A549 (cell line): ENCODE results near the gene ZNF511. TPM values are rescaled to one million over a fixed set of nuclear protein-coding genes. Genes with fewer than 3 reads are reported as not detected.

Source experiments
- ATAC-seq, 2 experiments: fragments of 200-7000 bp in 1 of 2; fragments of >200 bp in 1 of 2; cut with Nextera tagmentation in 1 of 2; cut with Tn5 transposase in 1 of 2; 3 replicates each; pipeline versions ENCODE4 v1.8.0 to v1.9.1; 2018 to 2020; ENCODE audit warnings: mild to moderate bottlenecking in 1 of 2, moderate library complexity in 1 of 2
- CTCF ChIA-PET: fragments of 300-600 bp; sonication (Branson Sonifier 250); formaldehyde crosslinking; extraction: SDS; loops from one replicate; lab custom pipeline; 2021; ENCODE audit warnings: antibody characterized with exemption, inconsistent platforms; lab: Yijun Ruan, JAX
- POLR2A ChIA-PET: fragments of 350-600 bp; formaldehyde crosslinking; extraction: SDS; loops from one replicate; lab custom pipeline; 2021; ENCODE audit warnings: antibody characterized with exemption, inconsistent platforms; lab: Yijun Ruan, JAX
- DNase-seq, 2 experiments: peaks; one replicate each; pipeline versions ENCODE4 v3.0.0 to v3.0.0-alpha.2; 2011 to 2016; ENCODE audit warnings: low read depth in 1 of 2, low spot score in 1 of 2
- FAIRE-seq: peaks from 2 replicates; lab custom pipeline; 2011; peaks lifted over from hg19 to GRCh38; lab: Jason Lieb, UNC
- H3K27ac ChIP-seq, 2 experiments: fragments of >200 bp; sonication (Bioruptor Twin); formaldehyde crosslinking; 3 replicates each; pipeline ENCODE4 v1.5.1; 2016 to 2017
- H3K4me1 ChIP-seq: fragments of >200 bp; sonication (Bioruptor Twin); formaldehyde crosslinking; 3 replicates; pipeline ENCODE4 v1.6.1; 2016
- H3K4me2 ChIP-seq: fragments of >200 bp; sonication (Bioruptor Twin); formaldehyde crosslinking; 3 replicates; pipeline ENCODE4 v1.6.1; 2016
- H3K4me3 ChIP-seq: fragments of >200 bp; sonication (Bioruptor Twin); formaldehyde crosslinking; 3 replicates; pipeline ENCODE4 v1.5.1; 2016
- H3K9me3 ChIP-seq: fragments of >200 bp; sonication (Bioruptor Twin); formaldehyde crosslinking; 3 replicates; pipeline ENCODE4 v1.6.1; 2016
- CHD4 ChIP-seq: fragments of 200-600 bp; sonication (generic); IDR thresholded peaks from 2 replicates; pipeline ENCODE4 v1.6.1; 2016; ENCODE audit warnings: antibody characterized with exemption, mild to moderate bottlenecking, borderline replicate concordance
- EP300 ChIP-seq, 2 experiments: fragments of >200 bp; sonication (Bioruptor Twin); formaldehyde crosslinking; IDR thresholded peaks; 2 replicates in 1 of 2; 3 replicates in 1 of 2; pipeline ENCODE4 v1.6.1; 2016 to 2017
- GATA3 ChIP-seq: IDR thresholded peaks from 2 replicates; pipeline ENCODE4 v1.6.1; 2012; ENCODE audit warnings: borderline replicate concordance
- HMGXB4 ChIP-seq: fragments of 250-450 bp; sonication (Bioruptor Pico); IDR thresholded peaks from 2 replicates; pipeline ENCODE4 v1.5.0; 2021; ENCODE audit warnings: mild to moderate bottlenecking, moderate library complexity, borderline replicate concordance
- HOXB13 ChIP-seq: fragments of 250-450 bp; sonication (Bioruptor Pico); IDR thresholded peaks from 2 replicates; pipeline ENCODE4 v1.5.0; 2020; ENCODE audit warnings: low read depth, mild to moderate bottlenecking, moderate library complexity
- JUN ChIP-seq, 2 experiments: fragments of >200 bp; sonication (Bioruptor Twin); formaldehyde crosslinking; IDR thresholded peaks; 2 replicates in 1 of 2; 3 replicates in 1 of 2; pipeline ENCODE4 v1.6.1; 2016 to 2017
- MAZ ChIP-seq: fragments of 150-350 bp; IDR thresholded peaks from 2 replicates; pipeline ENCODE4 v1.6.1; 2014; ENCODE audit warnings: antibody characterized with exemption, low read depth, low read length, borderline replicate concordance
- MYC ChIP-seq: IDR thresholded peaks from 2 replicates; pipeline ENCODE4 v1.6.1; 2012; ENCODE audit warnings: mild to moderate bottlenecking, inconsistent platforms, low read length, improper control_type of control experiment, borderline replicate concordance
- PHF8 ChIP-seq: fragments of 200-600 bp; sonication (generic); IDR thresholded peaks from 2 replicates; pipeline ENCODE4 v1.6.1; 2016; ENCODE audit warnings: low read depth, mild to moderate bottlenecking, antibody characterized with exemption, moderate library complexity, borderline replicate concordance
- ZFP36 ChIP-seq: fragments of 450-650 bp; IDR thresholded peaks from 2 replicates; pipeline ENCODE4 v1.6.1; 2014; ENCODE audit warnings: borderline replicate concordance; ENCODE audit not compliant: partially characterized antibody
- WGBS: methylation state at CpG from one replicate; pipeline ENCODE4 v1.1.6; 2017; ENCODE audit errors: missing lambda C conversion rate; 5-methylcytosine and 5-hydroxymethylcytosine counted together
- polyA plus RNA-seq, 4 experiments: library from polyadenylated mRNA; depleted of rRNA in 3 of 4; stranded (reverse); fragments of >200 nt; fragmentation: RNase III in 1 of 4; extraction: RNeasy Plus Mini Kit Qiagen cat#74134 plus additional on column Dnase treatment in 1 of 4; gene quantifications; 2 replicates in 3 of 4; 3 replicates in 1 of 4; pipeline ENCODE4 v1.2.3, GENCODE V29; 2011 to 2017
- TF ChIP-seq, protein P1 (sequence below): fragments of >200 bp; sonication (Bioruptor Twin); formaldehyde crosslinking; IDR thresholded peaks from 3 replicates; pipeline ENCODE4 v1.5.1; 2016

Gene ZNF511
- polyA plus RNA-seq, 2 of the 4 experiments (the other 2 are of a cell fraction) = 40.2 to 43.6 TPM

GRCh38 chr10:133276435-133277201 lies 32.1 kb upstream of the ZNF511 start, which contains the start of gene ADAM8:
Gene ADAM8, minus strand, starts transcription at chr10:133276868. Its CDS starts 51 bp downstream, at chr10:133276817.
- Histone ChIP-seq H3K4me2 (no peak within 1 kb of the TSS), H3K27ac (no peak within 1 kb of the TSS), H3K4me3 (no peak within 1 kb of the TSS), H3K9me3 (no peaks in the 10 kb centered on the region), H3K4me1 (peaks cover 4% of the 10 kb centered on the region; the same call in 1 of the 3 replicates)
- FAIRE-seq (no peak), ATAC-seq (no peak), DNase-seq (no peak)
- WGBS = 87% methylated on average over 30 of the region's 63 CpGs
- ChIA-PET POLR2A (no interaction called here), CTCF (interaction anchor here (0.7 to 4.3 kb wide), 5 partner anchors 9 to 474 kb away, joined by 3 to 21 read pairs (median 4); no protein-coding TSS in a partner anchor)
- TF ChIP-seq MAZ = no peak
- TF ChIP-seq JUN (IDR thresholded peaks at IDR 0.05) = no peak
- TF ChIP-seq, protein P1, sequence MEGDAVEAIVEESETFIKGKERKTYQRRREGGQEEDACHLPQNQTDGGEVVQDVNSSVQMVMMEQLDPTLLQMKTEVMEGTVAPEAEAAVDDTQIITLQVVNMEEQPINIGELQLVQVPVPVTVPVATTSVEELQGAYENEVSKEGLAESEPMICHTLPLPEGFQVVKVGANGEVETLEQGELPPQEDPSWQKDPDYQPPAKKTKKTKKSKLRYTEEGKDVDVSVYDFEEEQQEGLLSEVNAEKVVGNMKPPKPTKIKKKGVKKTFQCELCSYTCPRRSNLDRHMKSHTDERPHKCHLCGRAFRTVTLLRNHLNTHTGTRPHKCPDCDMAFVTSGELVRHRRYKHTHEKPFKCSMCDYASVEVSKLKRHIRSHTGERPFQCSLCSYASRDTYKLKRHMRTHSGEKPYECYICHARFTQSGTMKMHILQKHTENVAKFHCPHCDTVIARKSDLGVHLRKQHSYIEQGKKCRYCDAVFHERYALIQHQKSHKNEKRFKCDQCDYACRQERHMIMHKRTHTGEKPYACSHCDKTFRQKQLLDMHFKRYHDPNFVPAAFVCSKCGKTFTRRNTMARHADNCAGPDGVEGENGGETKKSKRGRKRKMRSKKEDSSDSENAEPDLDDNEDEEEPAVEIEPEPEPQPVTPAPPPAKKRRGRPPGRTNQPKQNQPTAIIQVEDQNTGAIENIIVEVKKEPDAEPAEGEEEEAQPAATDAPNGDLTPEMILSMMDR = no peak
- no peak for TF ChIP-seq HMGXB4 (CRISPR knock-in tag)

DNA sequence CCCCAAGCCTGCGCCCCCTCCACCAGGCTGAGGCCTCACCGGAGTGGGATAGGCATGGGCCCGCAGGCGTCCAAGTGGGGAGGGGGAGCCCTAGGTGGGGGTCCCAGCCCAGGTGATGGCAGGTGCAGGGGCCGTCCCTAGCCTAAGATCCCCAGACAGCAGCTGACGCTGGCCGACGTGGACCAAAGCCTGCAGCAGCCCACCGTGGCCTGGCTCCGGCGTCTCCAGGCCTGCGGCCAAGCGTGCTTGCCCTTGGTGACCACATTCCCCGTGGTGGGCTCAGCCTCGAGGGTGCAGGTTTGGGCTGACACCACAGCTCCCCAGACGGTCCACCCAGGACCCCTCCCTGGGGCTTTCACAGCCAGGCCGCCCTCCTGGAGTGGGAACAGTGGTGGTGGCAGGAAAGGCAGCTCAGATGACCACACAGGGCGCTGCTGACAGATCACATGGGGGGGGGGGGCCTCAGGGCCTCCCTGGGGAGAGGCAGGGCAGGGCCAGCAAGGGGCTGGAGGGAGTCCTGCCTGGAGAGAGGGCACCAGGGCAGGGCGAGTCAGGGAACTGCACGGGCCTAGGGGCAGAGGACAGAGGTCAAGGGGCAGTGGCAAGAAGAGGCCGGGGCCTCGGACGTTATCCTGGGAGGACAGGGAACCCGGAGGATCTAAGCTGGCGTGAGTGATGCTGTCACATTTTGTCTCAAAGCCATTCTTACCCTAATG lies 31.3 kb upstream of the ZNF511 start:
- FAIRE-seq = no peak
- ChIA-PET POLR2A (no interaction called here), CTCF (interaction anchor here (0.7 to 4.3 kb wide), 5 partner anchors 14 to 475 kb away, joined by 3 to 21 read pairs (median 4); no protein-coding TSS in a partner anchor)
- no peak overlapping the region for H3K27ac ChIP-seq
- no peak for ATAC-seq
- no peak overlapping the region for H3K4me3 ChIP-seq
- 80% methylated on average over 11 of the region's 25 CpGs for WGBS
- no peak for DNase-seq
- H3K9me3 ChIP-seq = no peaks in the 10 kb centered on the region
- H3K4me2 ChIP-seq = no peak overlapping the region
- H3K4me1 ChIP-seq = peaks cover 4% of the 10 kb centered on the region; the same call in 1 of the 3 replicates
- no peak for TF ChIP-seq CHD4
- no peak for TF ChIP-seq GATA3
- TF ChIP-seq ZFP36 = no peak
- no peak for TF ChIP-seq PHF8

DNA sequence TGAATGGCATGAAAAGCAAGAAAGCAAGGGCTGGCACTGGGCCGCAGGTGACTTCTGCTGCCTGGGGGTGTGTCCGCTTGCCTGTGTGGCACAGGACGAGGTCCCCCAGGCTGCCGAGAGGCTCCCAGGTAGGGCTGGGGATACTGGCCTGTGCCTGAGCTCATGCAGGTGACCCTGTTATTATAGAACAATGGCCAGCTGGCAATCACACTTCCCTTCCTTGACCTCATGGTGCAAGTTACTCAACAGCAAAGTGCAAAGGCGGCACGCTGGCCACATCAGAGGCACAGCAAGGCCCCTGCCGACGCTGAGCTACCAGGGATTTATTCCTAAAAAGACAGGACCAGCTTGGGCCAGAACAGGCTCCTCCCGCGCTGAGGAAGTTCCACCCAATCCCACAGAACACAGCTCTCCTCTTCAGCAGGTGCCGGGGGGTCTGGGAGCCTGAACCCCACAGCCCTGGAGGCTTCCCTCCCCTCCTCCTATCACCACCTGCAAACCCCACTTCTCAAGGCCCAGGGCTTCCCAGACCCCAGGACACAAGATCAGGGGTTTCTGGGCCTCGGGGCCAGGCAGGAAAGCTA lies 30.6 kb upstream of the ZNF511 start:
- no peak for DNase-seq
- H3K4me3 ChIP-seq = no peak overlapping the region
- H3K9me3 ChIP-seq = no peaks in the 10 kb centered on the region
- ChIA-PET POLR2A (no interaction called here), CTCF (interaction anchor here (0.9 to 4.3 kb wide), 5 partner anchors 14 to 135 kb away, joined by 3 to 21 read pairs (median 4); no protein-coding TSS in a partner anchor)
- no peak for FAIRE-seq
- WGBS = 88% methylated on average over 10 of the region's 12 CpGs
- no peak for ATAC-seq
- H3K4me1 ChIP-seq = peaks cover 4% of the 10 kb centered on the region; the same call in 1 of the 3 replicates
- no peak overlapping the region for H3K4me2 ChIP-seq
- H3K27ac ChIP-seq = no peak overlapping the region
- TF ChIP-seq HOXB13 (CRISPR knock-in tag) = no peak
- TF ChIP-seq EP300 (IDR thresholded peaks at IDR 0.05) = no peak
- TF ChIP-seq JUN (IDR thresholded peaks at IDR 0.05) = no peak
- TF ChIP-seq GATA3 = no peak
- no peak for TF ChIP-seq MYC
